Retinal pigment epithelial cell (primary cell): ENCODE results near the gene LIF.

Experiments
- DNase-seq: peaks from one replicate; pipeline ENCODE4 v3.0.0-alpha.2; 2010; ENCODE audit warnings: low read depth
- H3K4me3 ChIP-seq: 2 replicates; pipeline ENCODE4 v1.5.1; 2011; ENCODE audit warnings: mild to moderate bottlenecking, low read length, control low read depth, moderate library complexity
- CTCF ChIP-seq: conservative IDR thresholded peaks from 2 replicates; pipeline ENCODE4 v1.5.1; 2011; ENCODE audit warnings: low read depth, low read length, control low read depth, inconsistent platforms

The LIF gene

GRCh38 chr22:30196880-30197336, 49.7 kb downstream of the LIF start:
- DNase-seq: no peak
- no peak for TF ChIP-seq CTCF
- H3K4me3 ChIP-seq: no peak overlapping the region

- TF ChIP-seq CTCF: no peak
- H3K4me3 ChIP-seq: no peak overlapping the region
- peak; percentile 100 for DNase-seq
Observed at GRCh38 chr22:30196141-30196879, 50.2 kb downstream of the LIF start.

GRCh38 chr22:30195245-30196140, 51.1 kb downstream of the LIF start:
- H3K4me3 ChIP-seq: no peak overlapping the region
- TF ChIP-seq CTCF: no peak
- no peak for DNase-seq

- TF ChIP-seq CTCF: no peak
- H3K4me3 ChIP-seq: no peak overlapping the region
- no peak for DNase-seq
Observed at GRCh38 chr22:30193031-30193775, 53.4 kb downstream of the LIF start.

- no peak for DNase-seq
- no peak overlapping the region for H3K4me3 ChIP-seq
Observed at GRCh38 chr22:30192427-30192826, 54.1 kb downstream of the LIF start.

More at GRCh38 chr22:30192427-30192826, 54.1 kb downstream of the LIF start:
- no peak for TF ChIP-seq CTCF
